ENCODE results near the gene GRAMD2A. TPM values are rescaled to one million over a fixed set of nuclear protein-coding genes. Genes with fewer than 3 reads are reported as not detected.

GRAMD2A gene
- total RNA-seq, 4 donors from 2014 or later = 0.65 TPM; not detected in 3

- TF ChIP-seq CTCF (IDR thresholded peaks at IDR 0.05; ENCODE audit: low read depth) = no peak
Measured at GRCh38 chr15:72141171-72142084, 56.2 kb downstream of the GRAMD2A start.

GRCh38 chr15:72140088-72140487 is 57.5 kb downstream of the GRAMD2A start:
- no peak for TF ChIP-seq CTCF (IDR thresholded peaks at IDR 0.05; ENCODE audit: low read depth)

GRCh38 chr15:72139667-72140066 is 57.9 kb downstream of the GRAMD2A start:
- no peak for TF ChIP-seq CTCF (IDR thresholded peaks at IDR 0.05; ENCODE audit: low read depth)

GRCh38 chr15:72136170-72137051 is 61.2 kb downstream of the GRAMD2A start:
- TF ChIP-seq CTCF (IDR thresholded peaks at IDR 0.05; ENCODE audit: low read depth) = no peak

GRCh38 chr15:72135719-72136118 is 61.9 kb downstream of the GRAMD2A start:
- TF ChIP-seq CTCF (IDR thresholded peaks at IDR 0.05; ENCODE audit: low read depth) = no peak

- TF ChIP-seq CTCF (IDR thresholded peaks at IDR 0.05; ENCODE audit: low read depth) = no peak
Measured at GRCh38 chr15:72133211-72133610, 64.4 kb downstream of the GRAMD2A start.

- TF ChIP-seq CTCF (IDR thresholded peaks at IDR 0.05; ENCODE audit: low read depth) = no peak
Measured at GRCh38 chr15:72131922-72132321, 65.7 kb downstream of the GRAMD2A start.
